ENCODE measurements around the gene TSKS.

TSKS gene

GRCh38 chr19:49746206-49746958 lies 16.7 kb downstream of the TSKS start:
- TF ChIP-seq, protein P1, sequence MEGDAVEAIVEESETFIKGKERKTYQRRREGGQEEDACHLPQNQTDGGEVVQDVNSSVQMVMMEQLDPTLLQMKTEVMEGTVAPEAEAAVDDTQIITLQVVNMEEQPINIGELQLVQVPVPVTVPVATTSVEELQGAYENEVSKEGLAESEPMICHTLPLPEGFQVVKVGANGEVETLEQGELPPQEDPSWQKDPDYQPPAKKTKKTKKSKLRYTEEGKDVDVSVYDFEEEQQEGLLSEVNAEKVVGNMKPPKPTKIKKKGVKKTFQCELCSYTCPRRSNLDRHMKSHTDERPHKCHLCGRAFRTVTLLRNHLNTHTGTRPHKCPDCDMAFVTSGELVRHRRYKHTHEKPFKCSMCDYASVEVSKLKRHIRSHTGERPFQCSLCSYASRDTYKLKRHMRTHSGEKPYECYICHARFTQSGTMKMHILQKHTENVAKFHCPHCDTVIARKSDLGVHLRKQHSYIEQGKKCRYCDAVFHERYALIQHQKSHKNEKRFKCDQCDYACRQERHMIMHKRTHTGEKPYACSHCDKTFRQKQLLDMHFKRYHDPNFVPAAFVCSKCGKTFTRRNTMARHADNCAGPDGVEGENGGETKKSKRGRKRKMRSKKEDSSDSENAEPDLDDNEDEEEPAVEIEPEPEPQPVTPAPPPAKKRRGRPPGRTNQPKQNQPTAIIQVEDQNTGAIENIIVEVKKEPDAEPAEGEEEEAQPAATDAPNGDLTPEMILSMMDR (IDR thresholded peaks at IDR 0.05; ENCODE audit: control insufficient read depth, extremely low read depth, insufficient read depth), result no peak
- no peak for DNase-seq (ENCODE audit: low read depth)
- no peak overlapping the region for H3K4me3 ChIP-seq (ENCODE audit: low read depth, low read length)

DNA sequence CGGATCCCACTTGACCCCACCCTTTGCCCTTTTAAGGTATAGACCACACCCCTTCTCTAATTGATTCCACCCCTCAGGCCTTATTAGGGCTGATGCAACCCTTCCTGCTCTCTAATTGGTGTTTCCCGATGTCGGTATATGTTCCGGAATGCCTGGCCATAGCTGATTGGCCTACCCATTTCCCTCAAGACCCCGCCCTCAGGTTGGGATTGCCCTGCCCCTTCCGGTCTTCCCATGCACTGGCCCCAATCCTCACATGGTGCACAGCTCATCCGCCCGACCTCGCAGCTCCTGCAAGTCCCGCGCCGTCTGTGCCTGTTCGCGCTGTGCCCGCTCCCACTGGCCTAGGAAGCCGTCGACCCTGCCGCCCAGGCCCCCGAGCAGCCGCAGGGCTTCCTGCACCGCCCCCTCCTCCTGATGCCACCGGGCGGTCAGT lies 18.1 kb downstream of the TSKS start:
- H3K4me3 ChIP-seq (ENCODE audit: low read depth, low read length), result no peak overlapping the region
- no peak for DNase-seq (ENCODE audit: low read depth)
- TF ChIP-seq, protein P1 (IDR thresholded peaks at IDR 0.05; ENCODE audit: control insufficient read depth, extremely low read depth, insufficient read depth), result no peak

- DNase-seq (ENCODE audit: low read depth), result no peak
- TF ChIP-seq, protein P1 (IDR thresholded peaks at IDR 0.05; ENCODE audit: control insufficient read depth, extremely low read depth, insufficient read depth), result no peak
- no peak overlapping the region for H3K4me3 ChIP-seq (ENCODE audit: low read depth, low read length)
Measured at GRCh38 chr19:49741210-49741844, 21.8 kb downstream of the TSKS start.

DNA sequence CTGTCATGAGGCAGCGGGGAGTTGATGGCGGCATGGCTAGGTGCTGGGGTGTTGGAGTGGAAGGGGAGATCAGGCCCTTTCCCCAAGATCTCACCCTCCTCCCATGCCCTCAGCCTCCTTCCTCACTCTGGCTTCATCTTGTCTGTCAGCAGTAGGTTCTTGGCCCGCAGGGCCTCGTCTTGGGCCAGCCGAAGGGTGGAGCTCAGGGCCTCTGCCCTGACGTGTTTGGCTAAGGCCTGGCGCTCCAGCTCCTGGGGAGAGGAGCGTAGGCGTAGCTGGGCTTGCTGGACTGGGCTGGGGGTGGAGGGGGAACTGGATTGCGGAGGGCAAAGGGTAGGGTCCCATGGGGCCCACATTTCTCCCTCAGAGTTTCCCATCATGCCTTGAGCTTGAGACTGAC lies 23.2 kb downstream of the TSKS start:
- TF ChIP-seq, protein P1 (IDR thresholded peaks at IDR 0.05; ENCODE audit: control insufficient read depth, extremely low read depth, insufficient read depth), result no peak
- H3K4me3 ChIP-seq (ENCODE audit: low read depth, low read length), result no peak overlapping the region
- DNase-seq (ENCODE audit: low read depth), result no peak

DNA sequence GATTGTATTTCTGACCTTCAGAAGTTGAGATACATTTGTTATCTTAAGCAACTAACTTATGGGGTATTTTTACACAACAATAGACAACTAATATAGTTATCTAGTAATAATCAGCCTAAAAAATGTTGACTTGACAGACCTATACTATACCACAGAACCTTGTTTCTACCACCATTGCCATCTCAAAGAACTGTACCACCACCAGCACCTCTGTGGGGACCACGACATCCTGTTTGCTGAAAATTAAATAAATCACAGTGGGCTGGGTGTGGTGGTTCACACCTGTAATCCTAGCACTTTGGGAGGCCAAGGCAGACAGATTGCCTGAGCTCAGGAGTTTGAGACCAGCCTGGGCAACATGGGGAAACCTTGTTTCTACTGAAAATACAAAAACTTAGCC lies 24.0 kb downstream of the TSKS start:
- DNase-seq (ENCODE audit: low read depth), result no peak
- TF ChIP-seq, protein P1 (IDR thresholded peaks at IDR 0.05; ENCODE audit: control insufficient read depth, extremely low read depth, insufficient read depth), result no peak
- H3K4me3 ChIP-seq (ENCODE audit: low read depth, low read length), result no peak overlapping the region

- TF ChIP-seq, protein P1 (IDR thresholded peaks at IDR 0.05; ENCODE audit: control insufficient read depth, extremely low read depth, insufficient read depth), result no peak
- no peak for DNase-seq (ENCODE audit: low read depth)
- no peak overlapping the region for H3K4me3 ChIP-seq (ENCODE audit: low read depth, low read length)
Measured at GRCh38 chr19:49738268-49738667, 24.8 kb downstream of the TSKS start.

Data from LNCaP clone FGC (cell line).